ENCODE measurements around the gene YWHAE. TPM values are rescaled to one million over a fixed set of nuclear protein-coding genes. Genes with fewer than 3 reads are reported as not detected.

YWHAE gene
- total and polyA plus RNA-seq, 9 of the 15 experiments (the other 6 are each of a cell fraction or from before 2014, with no cell fraction given), result 184 to 727 (median 448) TPM

DNA sequence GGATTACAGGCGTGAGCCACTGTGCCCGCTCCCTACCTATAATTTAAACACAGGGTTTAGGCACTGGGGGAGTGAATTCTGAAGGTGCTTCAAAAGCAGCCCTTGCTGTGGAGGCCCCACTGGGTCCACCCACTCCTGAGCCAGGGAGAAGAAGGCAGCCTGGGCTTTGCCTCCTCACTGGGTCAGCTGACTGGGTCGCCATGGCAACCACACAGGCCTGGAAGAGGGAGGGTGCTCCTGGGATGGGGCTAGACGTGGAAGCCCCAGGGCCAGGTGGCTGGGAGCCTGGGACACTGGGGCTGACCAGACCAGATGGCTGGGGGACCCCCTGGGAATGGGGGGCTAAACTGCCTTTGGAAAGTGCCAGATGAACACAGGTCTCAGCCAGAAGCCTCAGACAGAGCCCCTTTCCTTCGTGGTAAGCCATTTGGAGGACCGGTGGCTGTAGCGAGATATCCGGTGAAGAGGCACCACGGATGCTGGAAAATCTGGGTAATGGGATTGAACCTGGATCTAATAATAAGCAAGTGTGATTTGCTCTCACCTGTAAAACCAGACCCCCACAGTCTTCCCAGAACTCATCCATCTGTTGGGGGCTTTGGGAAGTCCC, 87.7 kb downstream of the YWHAE start:
- TF ChIP-seq, protein P1, sequence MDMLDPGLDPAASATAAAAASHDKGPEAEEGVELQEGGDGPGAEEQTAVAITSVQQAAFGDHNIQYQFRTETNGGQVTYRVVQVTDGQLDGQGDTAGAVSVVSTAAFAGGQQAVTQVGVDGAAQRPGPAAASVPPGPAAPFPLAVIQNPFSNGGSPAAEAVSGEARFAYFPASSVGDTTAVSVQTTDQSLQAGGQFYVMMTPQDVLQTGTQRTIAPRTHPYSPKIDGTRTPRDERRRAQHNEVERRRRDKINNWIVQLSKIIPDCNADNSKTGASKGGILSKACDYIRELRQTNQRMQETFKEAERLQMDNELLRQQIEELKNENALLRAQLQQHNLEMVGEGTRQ (CRISPR knock-in tag; IDR thresholded peaks at IDR 0.05), result peak; percentile 86
- TF ChIP-seq, protein P2, sequence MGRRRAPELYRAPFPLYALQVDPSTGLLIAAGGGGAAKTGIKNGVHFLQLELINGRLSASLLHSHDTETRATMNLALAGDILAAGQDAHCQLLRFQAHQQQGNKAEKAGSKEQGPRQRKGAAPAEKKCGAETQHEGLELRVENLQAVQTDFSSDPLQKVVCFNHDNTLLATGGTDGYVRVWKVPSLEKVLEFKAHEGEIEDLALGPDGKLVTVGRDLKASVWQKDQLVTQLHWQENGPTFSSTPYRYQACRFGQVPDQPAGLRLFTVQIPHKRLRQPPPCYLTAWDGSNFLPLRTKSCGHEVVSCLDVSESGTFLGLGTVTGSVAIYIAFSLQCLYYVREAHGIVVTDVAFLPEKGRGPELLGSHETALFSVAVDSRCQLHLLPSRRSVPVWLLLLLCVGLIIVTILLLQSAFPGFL (CRISPR knock-in tag; IDR thresholded peaks at IDR 0.05), result 0 out of 2 replicates have a peak, but pooled peaks have one; percentile 36
- TF ChIP-seq DACH1 (IDR thresholded peaks at IDR 0.05; ENCODE audit: partially characterized antibody) (peak; percentile 19), RAD51 (IDR thresholded peaks at IDR 0.05; ENCODE audit: borderline replicate concordance, low read depth) (peak; percentile 69; the same call in 1 of the 2 replicates), RFX1 (IDR thresholded peaks at IDR 0.05) (peak; percentile 96), ZNF24 (IDR thresholded peaks at IDR 0.05) (no peak), CSDE1 (IDR thresholded peaks at IDR 0.05) (0 out of 4 replicates have a peak, but pooled peaks of 1 of the 2 experiments have one; percentile 63)
- TF ChIP-seq, protein P3, sequence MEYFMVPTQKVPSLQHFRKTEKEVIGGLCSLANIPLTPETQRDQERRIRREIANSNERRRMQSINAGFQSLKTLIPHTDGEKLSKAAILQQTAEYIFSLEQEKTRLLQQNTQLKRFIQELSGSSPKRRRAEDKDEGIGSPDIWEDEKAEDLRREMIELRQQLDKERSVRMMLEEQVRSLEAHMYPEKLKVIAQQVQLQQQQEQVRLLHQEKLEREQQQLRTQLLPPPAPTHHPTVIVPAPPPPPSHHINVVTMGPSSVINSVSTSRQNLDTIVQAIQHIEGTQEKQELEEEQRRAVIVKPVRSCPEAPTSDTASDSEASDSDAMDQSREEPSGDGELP (CRISPR knock-in tag; IDR thresholded peaks at IDR 0.05; ENCODE audit: borderline replicate concordance), result peak; percentile 94
- TF ChIP-seq, protein P4, sequence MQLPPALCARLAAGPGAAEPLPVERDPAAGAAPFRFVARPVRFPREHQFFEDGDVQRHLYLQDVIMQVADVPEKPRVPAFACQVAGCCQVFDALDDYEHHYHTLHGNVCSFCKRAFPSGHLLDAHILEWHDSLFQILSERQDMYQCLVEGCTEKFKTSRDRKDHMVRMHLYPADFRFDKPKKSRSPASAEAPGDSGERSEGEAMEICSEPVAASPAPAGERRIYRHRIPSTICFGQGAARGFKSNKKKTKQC (CRISPR knock-in tag; IDR thresholded peaks at IDR 0.05), result no peak
- TF ChIP-seq, protein P5, sequence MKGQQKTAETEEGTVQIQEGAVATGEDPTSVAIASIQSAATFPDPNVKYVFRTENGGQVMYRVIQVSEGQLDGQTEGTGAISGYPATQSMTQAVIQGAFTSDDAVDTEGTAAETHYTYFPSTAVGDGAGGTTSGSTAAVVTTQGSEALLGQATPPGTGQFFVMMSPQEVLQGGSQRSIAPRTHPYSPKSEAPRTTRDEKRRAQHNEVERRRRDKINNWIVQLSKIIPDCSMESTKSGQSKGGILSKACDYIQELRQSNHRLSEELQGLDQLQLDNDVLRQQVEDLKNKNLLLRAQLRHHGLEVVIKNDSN (CRISPR knock-in tag; IDR thresholded peaks at IDR 0.05), result peak; percentile 88
- TF ChIP-seq, protein P6, sequence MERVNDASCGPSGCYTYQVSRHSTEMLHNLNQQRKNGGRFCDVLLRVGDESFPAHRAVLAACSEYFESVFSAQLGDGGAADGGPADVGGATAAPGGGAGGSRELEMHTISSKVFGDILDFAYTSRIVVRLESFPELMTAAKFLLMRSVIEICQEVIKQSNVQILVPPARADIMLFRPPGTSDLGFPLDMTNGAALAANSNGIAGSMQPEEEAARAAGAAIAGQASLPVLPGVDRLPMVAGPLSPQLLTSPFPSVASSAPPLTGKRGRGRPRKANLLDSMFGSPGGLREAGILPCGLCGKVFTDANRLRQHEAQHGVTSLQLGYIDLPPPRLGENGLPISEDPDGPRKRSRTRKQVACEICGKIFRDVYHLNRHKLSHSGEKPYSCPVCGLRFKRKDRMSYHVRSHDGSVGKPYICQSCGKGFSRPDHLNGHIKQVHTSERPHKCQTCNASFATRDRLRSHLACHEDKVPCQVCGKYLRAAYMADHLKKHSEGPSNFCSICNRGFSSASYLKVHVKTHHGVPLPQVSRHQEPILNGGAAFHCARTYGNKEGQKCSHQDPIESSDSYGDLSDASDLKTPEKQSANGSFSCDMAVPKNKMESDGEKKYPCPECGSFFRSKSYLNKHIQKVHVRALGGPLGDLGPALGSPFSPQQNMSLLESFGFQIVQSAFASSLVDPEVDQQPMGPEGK (CRISPR knock-in tag; IDR thresholded peaks at IDR 0.05; ENCODE audit: borderline replicate concordance), result no peak
- Histone ChIP-seq H3K36me3 (ENCODE audit: control insufficient read depth, insufficient read depth, low read length) (no peaks in the 10 kb centered on the region), H4K20me1 (replicated peaks; ENCODE audit: control insufficient read depth, insufficient read depth, low read length) (no peaks in the 10 kb centered on the region), H3K9me3 (replicated peaks; ENCODE audit: control insufficient read depth, insufficient read depth, low read depth, low read length) (no peaks in the 10 kb centered on the region), H3K9me1 (ENCODE audit: control insufficient read depth, insufficient read depth, low read length) (no peaks in the 10 kb centered on the region), H3K27me3 (ENCODE audit: control insufficient read depth in 2 of 2, insufficient read depth in 2 of 2, low read length in 2 of 2) (peaks cover 7 to 11% of the 10 kb centered on the region in 2 experiments; a peak in 4 of 5 replicates), H3K9ac (ENCODE audit: insufficient read depth in 1 of 2, low read depth in 2 of 2, low read length in 2 of 2) (no peak overlapping the region), H3K79me2 (ENCODE audit: control insufficient read depth, insufficient read depth, low read length) (no peaks in the 10 kb centered on the region), H3K4me1 (replicated peaks in 1 of 2; ENCODE audit: control insufficient read depth in 2 of 2, insufficient read depth in 2 of 2, low read length in 2 of 2) (peaks cover 0 to 9% of the 10 kb centered on the region in 2 experiments; a peak in 2 of 5 replicates), H3K27ac (ENCODE audit: extremely low read depth, low read depth, low read length) (no peak overlapping the region), H3K4me2 (ENCODE audit: insufficient read depth, low read length) (no peak overlapping the region), H3K4me3 (no peak overlapping the region), H2AFZ (ENCODE audit: low read depth, low read length) (no peak overlapping the region)
- intact Hi-C loops (cut with micrococcal nuclease), result no loop called here
- DNase-seq (ENCODE audit: extremely low read depth in 1 of 4, low spot score in 3 of 4) (peak; percentile 51 to 72 (median 60)), ATAC-seq (peak; percentile 88), FAIRE-seq (no peak)
- no TSS peak for BruUV-seq (replicated peaks)
- in situ Hi-C loops (cut with MboI), result no loop called here
- ChIA-PET CTCF (ENCODE audit: low intra/inter-chr PET ratio) (no interaction called here), POLR2A (no interaction called here)
- 4% methylated on average over 4 of the region's 9 CpGs for WGBS (ENCODE audit: insufficient coverage, low coverage, missing lambda C conversion rate)

Data from K562 (cell line).